HL-60/S4 treated with retinoic acid at 250 ng/mL for 4 days and 3 days (cell line): ENCODE results near the gene SMPD3.

Source experiments
- in situ Hi-C: fragments of 300-500 bp; cut with MboI; formaldehyde crosslinking; loops from 2 replicates; pipeline ENCODE4 v1.7.0; 2022; ENCODE audit warnings: low sequenced_read_pairs

The SMPD3 gene

DNA sequence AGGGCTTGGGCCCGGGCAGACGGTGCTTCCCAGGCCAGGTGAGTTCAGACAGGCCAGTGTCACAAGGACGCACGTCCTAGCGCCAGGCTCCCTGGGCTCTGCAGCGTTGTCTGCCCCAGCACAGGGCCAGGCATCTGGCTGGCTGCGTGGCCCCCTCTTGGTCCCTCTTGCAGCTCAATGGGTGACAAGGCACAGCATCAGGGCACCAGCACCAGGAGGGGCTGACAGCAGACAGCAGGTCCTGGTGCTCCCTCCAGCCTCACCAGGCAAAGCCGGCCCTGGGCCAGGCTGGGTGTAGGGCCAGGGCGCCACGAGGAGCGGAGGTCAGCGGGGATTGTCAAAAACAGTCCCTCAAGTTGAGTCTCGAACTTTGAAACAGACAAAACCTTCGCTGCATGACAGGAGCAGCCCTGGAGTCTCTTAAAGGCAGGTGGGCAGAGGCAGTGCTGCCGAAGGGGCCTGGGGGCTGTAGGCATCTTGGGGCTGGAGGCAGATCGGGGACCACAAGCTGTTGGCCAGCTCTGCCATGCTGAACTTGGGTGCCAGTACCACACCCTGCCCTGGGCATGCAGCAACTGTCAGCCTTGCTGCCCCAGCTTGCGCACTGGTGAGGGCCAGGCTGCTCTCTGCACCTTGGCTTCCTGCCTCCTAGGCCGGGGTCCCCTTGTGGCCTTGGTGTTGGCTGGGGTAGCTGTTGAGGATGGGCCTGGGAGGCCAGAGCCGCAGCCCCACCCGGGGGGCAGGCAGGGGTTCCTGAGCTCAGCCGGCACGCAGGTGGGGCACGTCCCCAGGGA lies 88.7 kb downstream of the SMPD3 start:
- in situ Hi-C loops = no loop called here

DNA sequence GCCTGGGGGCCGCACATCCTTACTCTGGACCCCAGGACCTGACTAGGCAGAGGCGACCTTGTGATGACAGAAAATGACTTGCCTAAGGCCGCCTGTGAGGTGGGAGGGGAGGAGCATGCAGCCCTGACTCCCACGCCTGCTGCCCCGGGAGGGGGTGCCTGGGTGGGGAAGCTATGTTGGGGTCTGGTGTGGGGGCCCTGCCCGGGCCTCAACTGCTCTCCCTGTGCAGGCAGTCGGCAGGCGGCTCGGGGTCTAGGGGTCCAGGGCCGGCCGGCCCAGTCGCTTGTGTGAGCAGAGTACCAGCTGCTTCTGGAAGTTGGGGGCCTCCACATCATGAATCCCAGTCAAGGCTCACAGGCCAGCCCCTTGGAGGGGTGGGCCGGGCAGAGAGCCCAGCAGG lies 89.4 kb downstream of the SMPD3 start:
- in situ Hi-C loops = no loop called here

- in situ Hi-C loops = no loop called here
These were observed 90.4 kb downstream of the SMPD3 start for GRCh38 chr16:68357923-68358322.

DNA sequence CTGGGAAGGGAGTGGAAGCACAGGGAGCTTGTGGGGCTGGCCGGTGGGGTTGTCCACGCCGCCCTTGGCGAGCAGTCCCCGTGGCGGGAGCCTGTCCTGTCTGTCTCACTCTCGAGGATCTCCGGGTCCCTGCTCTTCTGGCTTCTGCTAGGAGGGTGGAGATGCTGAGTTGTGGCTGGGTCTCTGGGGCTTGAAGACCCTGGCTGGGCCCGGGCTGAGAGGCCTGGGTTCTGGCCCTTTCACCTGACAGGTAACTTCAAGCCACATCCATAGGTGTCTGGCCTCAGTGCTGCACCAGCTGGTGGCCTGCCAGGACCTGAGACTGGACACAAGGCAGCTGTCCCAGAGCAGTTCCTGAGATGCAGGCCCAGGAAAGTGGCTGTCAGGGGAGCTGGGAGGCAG lies 90.8 kb downstream of the SMPD3 start:
- in situ Hi-C loops = no loop called here

DNA sequence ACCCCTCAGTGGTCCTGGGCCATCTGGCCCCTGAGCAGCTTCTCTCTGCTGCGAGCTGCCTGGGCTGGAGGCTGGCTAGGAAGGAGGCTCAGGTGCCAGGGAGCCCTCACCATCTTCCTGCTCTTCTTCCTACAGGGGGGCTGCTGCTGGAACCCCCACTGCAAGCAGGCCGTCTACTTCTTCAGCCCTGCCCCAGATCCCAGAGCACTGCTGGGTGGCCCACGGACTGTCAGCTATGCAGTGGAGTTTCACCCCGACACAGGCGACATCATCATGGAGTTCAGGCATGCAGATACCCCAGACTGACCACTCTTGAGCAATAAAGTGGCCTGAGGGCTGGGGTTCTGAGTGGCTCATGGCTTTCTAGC lies 91.4 kb downstream of the SMPD3 start:
- in situ Hi-C loops = no loop called here

- in situ Hi-C loops = no loop called here
These were observed 91.9 kb downstream of the SMPD3 start for GRCh38 chr16:68356249-68356918.

DNA sequence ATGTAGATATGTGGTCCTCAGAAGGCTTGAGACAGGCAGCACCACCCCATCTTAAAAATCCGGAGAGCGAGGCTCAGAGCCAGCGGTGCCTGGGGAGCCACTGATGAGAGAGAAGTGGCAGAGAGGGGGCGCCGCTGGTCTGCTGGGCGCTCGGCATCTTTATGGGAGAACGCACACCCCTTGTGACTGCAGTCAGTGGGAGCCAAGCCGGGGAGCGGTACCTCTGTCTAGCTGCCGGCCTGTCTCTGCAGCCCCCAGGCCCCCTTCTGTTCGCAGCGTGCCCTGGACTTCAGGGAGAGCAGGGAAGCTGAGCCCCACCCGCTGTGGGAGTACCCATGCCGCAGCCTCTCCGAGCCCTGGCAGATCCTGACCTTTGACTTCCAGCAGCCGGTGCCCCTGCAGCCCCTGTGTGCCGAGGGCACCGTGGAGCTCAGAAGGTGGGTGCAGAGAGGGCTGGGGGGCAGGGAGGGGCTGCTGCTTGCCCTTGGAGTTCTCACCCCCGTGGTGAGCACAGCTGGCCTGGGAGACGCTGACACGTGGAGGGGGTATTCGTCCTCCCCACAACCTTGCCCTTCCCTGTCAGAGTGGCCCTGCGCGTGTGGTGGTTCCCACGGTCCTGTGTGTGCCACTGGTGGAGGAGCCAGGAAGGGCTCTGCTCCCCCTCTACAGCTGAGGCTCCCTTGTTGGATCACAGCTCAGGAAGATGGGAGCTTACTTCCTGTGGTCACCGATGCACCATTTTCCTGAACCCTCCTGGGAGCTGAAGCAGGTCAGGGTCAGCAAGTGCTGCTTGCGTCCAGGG lies 92.7 kb downstream of the SMPD3 start:
- in situ Hi-C loops = no loop called here

- in situ Hi-C loops = no loop called here
These were observed 93.5 kb downstream of the SMPD3 start for GRCh38 chr16:68354816-68355215.

DNA sequence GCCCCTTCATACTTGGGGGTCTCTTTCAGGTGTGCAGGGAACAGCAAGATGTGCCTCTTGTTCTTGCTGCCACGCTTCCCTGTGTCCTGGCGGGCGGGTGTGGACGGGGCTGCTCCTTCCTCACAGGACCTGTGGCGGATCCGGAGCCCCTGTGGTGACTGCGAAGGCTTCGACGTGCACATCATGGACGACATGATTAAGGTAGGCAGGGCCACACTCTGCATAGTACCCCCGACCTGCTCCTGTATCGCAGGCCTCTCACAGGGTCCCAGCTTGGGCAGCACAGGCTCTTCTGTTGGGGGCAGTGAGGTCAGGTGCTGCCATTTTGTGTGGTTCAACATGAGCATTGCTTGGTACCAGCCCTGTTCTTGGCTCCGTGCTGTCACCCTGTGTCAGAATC lies 94.9 kb downstream of the SMPD3 start:
- in situ Hi-C loops = no loop called here

GRCh38 chr16:68351991-68352431 lies 96.3 kb downstream of the SMPD3 start:
- in situ Hi-C loops = no loop called here

- in situ Hi-C loops = no loop called here
These were observed 96.8 kb downstream of the SMPD3 start for GRCh38 chr16:68351463-68351862.

DNA sequence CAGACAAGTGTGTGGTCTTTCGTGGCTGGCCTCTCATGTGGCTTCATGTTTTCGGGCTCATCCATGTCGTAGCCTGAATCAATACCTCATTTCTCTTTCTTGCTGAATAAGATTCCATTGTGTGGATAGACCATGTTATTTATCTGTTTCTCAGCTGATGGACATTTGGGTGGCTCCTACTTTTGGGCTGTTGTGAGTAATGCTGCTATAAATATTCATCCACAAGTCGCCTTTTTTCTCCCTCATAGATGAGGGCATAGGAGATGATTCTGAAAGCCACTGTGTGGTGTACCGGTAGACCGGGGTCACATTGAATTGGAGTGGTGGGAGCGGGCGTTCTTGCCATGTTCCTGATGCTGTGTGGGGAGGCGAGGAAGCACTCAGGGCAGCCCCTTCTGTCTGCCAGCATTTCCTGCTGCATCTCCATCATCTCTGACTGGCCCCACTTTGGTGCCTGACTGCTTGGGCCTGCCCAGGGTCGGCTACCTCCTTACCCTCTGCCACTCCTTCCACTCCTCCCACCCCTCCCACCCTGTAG lies 97.4 kb downstream of the SMPD3 start:
- in situ Hi-C loops = no loop called here

- in situ Hi-C loops = no loop called here
These were observed 98.4 kb downstream of the SMPD3 start for GRCh38 chr16:68349838-68350410.

- in situ Hi-C loops = no loop called here
These were observed 99.5 kb downstream of the SMPD3 start for GRCh38 chr16:68348639-68349445.

DNA sequence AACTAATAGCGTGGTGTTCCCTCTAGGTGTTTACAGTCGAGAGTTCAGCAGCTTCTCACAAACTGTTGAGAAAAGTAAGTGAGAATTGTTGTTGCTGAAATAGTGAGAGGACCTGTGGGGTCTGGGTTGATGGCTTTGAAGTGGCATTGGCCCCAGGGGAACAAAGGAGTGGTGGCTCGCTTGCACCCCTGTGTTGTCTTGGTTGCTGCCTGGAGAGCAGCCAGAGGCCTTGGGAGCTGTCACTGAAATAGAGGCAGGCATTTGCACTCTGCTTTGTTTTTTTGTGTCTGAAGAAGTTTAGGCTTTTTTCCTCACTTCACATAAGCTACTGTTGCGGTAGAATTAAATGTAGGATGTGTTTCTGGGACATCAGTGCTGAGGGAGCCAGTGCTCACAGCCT lies 100.7 kb downstream of the SMPD3 start:
- in situ Hi-C loops = no loop called here

DNA sequence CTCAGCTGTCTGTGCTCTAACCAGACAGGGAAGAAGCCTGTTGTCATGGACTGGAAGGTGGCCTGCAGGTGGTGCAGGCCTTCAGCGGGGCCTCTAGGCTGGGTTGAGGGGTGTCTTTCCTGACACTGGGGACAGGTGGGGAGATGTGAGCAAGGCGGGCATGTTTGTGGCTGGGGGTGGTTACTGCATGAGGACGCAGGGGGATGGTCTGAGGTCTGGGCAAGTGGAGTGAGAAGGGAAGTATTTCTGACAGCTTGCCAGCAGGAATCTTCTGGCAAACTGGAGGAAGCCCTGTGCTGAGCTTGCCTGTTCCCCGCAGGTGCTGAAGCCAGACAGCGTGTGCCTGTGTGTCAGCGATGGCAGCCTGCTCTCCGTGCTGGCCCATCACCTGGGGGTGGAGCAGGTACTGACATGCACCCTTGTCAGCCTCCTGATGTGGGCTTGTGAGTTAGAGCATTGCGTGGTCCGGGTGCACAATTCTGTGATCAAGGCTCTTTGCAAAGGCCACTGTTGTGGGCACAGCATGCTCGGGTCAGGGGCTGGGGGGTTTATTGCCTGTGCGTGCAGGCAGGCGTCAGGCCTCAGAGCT lies 101.3 kb downstream of the SMPD3 start:
- in situ Hi-C loops = no loop called here

DNA sequence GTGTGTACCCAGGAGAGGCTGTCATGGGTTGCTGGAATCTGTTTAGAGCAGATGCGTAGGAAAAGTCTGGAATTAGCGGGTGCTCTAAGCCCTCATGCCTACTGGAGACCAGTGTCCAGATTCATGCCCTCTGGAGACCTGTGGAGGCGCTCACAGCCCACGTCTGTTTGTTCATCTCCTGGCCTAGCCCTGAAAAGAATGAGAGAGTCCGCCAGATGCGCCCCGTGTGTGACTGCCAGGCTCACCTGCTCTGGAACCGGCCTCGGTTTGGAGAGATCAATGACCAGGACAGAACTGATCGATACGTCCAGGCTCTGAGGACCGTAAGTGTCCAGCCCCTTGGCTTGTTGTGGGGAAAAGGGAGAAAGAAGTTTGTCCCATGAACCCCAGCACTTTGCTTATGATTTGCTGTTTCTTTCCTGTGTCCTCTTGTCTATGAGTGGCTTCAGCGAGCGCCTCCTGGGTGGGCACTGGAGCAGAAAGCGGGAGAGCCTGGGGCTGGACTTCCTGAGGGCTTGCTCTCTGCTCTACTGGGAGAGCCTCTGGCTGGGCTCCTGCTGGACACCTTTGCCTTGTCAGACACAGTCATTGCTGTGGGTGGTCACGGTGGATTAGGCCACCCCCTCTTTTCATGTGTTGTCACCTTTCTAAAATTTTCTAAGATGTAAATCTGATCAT lies 102.2 kb downstream of the SMPD3 start:
- in situ Hi-C loops = no loop called here

DNA sequence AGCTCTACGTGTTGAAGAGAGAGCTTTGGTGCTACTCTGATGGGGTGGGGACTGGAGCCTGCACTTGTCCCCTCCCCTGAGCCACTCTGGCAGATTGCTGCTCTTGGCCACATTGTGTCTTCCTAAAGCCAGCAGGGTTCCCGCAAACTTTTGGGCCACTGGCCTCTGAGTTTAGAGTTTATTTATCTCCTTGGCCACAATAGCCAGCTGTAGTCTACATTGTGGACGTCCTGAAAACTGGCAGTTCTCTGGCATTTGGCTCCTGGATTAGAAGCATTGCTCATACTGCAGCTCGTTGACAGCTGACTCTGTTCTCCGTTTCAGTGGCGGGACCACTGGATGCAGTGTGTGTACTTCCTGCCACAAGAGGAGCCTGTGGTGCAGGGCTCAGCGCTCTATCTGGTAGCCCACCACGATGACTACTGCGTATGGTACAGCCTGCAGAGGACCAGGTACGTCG lies 102.9 kb downstream of the SMPD3 start:
- in situ Hi-C loops = no loop called here

- in situ Hi-C loops = no loop called here
These were observed 104.1 kb downstream of the SMPD3 start for GRCh38 chr16:68344252-68344651.
